HepG2 (cell line): ENCODE measurements around the gene PARP8. TPM values are rescaled to one million over a fixed set of nuclear protein-coding genes. Genes with fewer than 3 reads are reported as not detected.
"Not testable (repeated sequence)": the region's sequence is repeated elsewhere in the genome, so short reads cannot be mapped to it uniquely, and the experiment has no call there.

Source experiments
- ATAC-seq: fragments of 200-7000 bp; cut with Tn5 transposase; 3 replicates; pipeline ENCODE4 v1.9.1; 2020; ENCODE audit warnings: mild to moderate bottlenecking, moderate library complexity
- BruUV-seq: library from RNA; stranded (reverse); fragments of 400-500 nt; replicated peaks from 2 replicates; lab custom pipeline; 2021; lab: Mats Ljungman, UMichigan
- CTCF ChIA-PET: fragments of 300-600 bp; formaldehyde crosslinking; extraction: SDS; loops from one replicate; lab custom pipeline; 2021; ENCODE audit warnings: low total read pairs, inconsistent platforms, low intra/inter-chr PET ratio; lab: Yijun Ruan, JAX
- POLR2A ChIA-PET: fragments of 350-600 bp; sonication (Branson Sonifier 250); formaldehyde crosslinking; loops from one replicate; lab custom pipeline; 2020; ENCODE audit warnings: antibody characterized with exemption, inconsistent platforms; lab: Yijun Ruan, JAX
- DNase-seq: peaks from one replicate; pipeline ENCODE4 v3.0.0-alpha.2; 2015; ENCODE audit warnings: low spot score
- FAIRE-seq: peaks from 3 replicates; lab custom pipeline; 2011; peaks lifted over from hg19 to GRCh38; lab: Jason Lieb, UNC
- H2AFZ ChIP-seq: one replicate; pipeline ENCODE4 v1.6.1; 2011; ENCODE audit warnings: low read length, inconsistent platforms
- H3K27ac ChIP-seq: fragments of 300-600 bp; 3 replicates; pipeline ENCODE4 v1.8.0; 2011; ENCODE audit warnings: mixed run types, mild to moderate bottlenecking, mixed read lengths, low read length, inconsistent platforms; ENCODE audit not compliant: insufficient read depth; ENCODE audit errors: extremely low read length
- H3K27me3 ChIP-seq, 2 experiments: fragments of 200-600 bp in 1 of 2; 2 replicates in 1 of 2; 3 replicates in 1 of 2; pipeline versions ENCODE4 v1.6.0 to v1.8.0; 2011; ENCODE audit warnings: low read length in 2 of 2, mild to moderate bottlenecking in 2 of 2, moderate library complexity in 2 of 2, inconsistent platforms in 1 of 2; ENCODE audit not compliant: insufficient read depth in 2 of 2, control insufficient read depth in 1 of 2
- H3K36me3 ChIP-seq, 2 experiments: fragments of 200-600 bp in 1 of 2; replicated peaks in 1 of 2; 2 replicates in 1 of 2; 3 replicates in 1 of 2; pipeline versions ENCODE4 v1.5.1 to v1.8.0; 2011; ENCODE audit warnings: low read length in 2 of 2, inconsistent platforms in 1 of 2; ENCODE audit not compliant: insufficient read depth in 2 of 2, control insufficient read depth in 1 of 2
- H3K4me1 ChIP-seq: 2 replicates; pipeline ENCODE4 v1.5.1; 2012; ENCODE audit warnings: low read length, inconsistent platforms; ENCODE audit not compliant: insufficient read depth
- H3K4me2 ChIP-seq: 2 replicates; pipeline ENCODE4 v1.6.0; 2011; ENCODE audit warnings: low read depth, low read length, inconsistent platforms
- H3K4me3 ChIP-seq, 3 experiments: fragments of 200-600 bp in 1 of 3; sonication (generic), shearing (Covaris generic) in 1 of 3; replicated peaks in 1 of 3; 2 replicates each; pipeline ENCODE4 v1.5.1; 2011 to 2016; ENCODE audit warnings: low read length in 3 of 3, inconsistent platforms in 2 of 3, low read depth in 2 of 3, mild to moderate bottlenecking in 2 of 3, control low read depth in 1 of 3, mixed read lengths in 1 of 3; ENCODE audit not compliant: insufficient read depth in 1 of 3
- H3K79me2 ChIP-seq: one replicate; pipeline ENCODE4 v1.6.1; 2011; ENCODE audit warnings: low read length, inconsistent platforms; ENCODE audit not compliant: insufficient read depth
- H3K9ac ChIP-seq: 2 replicates; pipeline ENCODE4 v1.6.0; 2011; ENCODE audit warnings: mild to moderate bottlenecking, low read depth, low read length, inconsistent platforms; ENCODE audit not compliant: insufficient read depth
- H3K9me3 ChIP-seq: 2 replicates; pipeline ENCODE4 v1.5.1; 2012; ENCODE audit warnings: mild to moderate bottlenecking, low read length
- H4K20me1 ChIP-seq: 2 replicates; pipeline ENCODE4 v1.6.0; 2011; ENCODE audit warnings: inconsistent platforms, mild to moderate bottlenecking, low read length, moderate library complexity; ENCODE audit not compliant: insufficient read depth
- BRF2 ChIP-seq: sonication (generic); formaldehyde crosslinking; IDR thresholded peaks from 2 replicates; pipeline ENCODE4 v1.8.1; 2022; ENCODE audit warnings: mild to moderate bottlenecking, missing genetic modification reagents
- DDIT3 ChIP-seq: sonication (generic); formaldehyde crosslinking; IDR thresholded peaks from 2 replicates; pipeline ENCODE4 v1.4.0; 2020; ENCODE audit warnings: mild to moderate bottlenecking, missing genetic modification reagents
- FOXJ3 ChIP-seq: sonication (generic); formaldehyde crosslinking; IDR thresholded peaks from 2 replicates; pipeline ENCODE4 v1.4.0; 2020; ENCODE audit warnings: missing genetic modification reagents, mild to moderate bottlenecking, borderline replicate concordance
- PRMT3 ChIP-seq: sonication (generic); formaldehyde crosslinking; IDR thresholded peaks from 2 replicates; pipeline ENCODE4 v1.8.1; 2022; ENCODE audit warnings: low read depth, mild to moderate bottlenecking, moderate library complexity, missing genetic modification reagents, borderline replicate concordance
- SIX1 ChIP-seq: sonication (generic); formaldehyde crosslinking; IDR thresholded peaks from 2 replicates; pipeline ENCODE4 v1.4.0; 2020; ENCODE audit warnings: missing genetic modification reagents, borderline replicate concordance
- SMAD3 ChIP-seq: sonication (generic); formaldehyde crosslinking; IDR thresholded peaks from 2 replicates; pipeline ENCODE4 v1.4.0; 2020; ENCODE audit warnings: missing genetic modification reagents
- SNAI1 ChIP-seq: sonication (generic); formaldehyde crosslinking; IDR thresholded peaks from 2 replicates; pipeline ENCODE4 v1.5.0; 2020; ENCODE audit warnings: mild to moderate bottlenecking, missing genetic modification reagents, borderline replicate concordance
- TEAD2 ChIP-seq: sonication (generic); formaldehyde crosslinking; IDR thresholded peaks from 2 replicates; pipeline ENCODE4 v1.9.0; 2021; ENCODE audit warnings: missing genetic modification reagents
- YEATS4 ChIP-seq: sonication (generic); formaldehyde crosslinking; IDR thresholded peaks from 2 replicates; pipeline ENCODE4 v1.4.0; 2020; ENCODE audit warnings: missing genetic modification reagents, borderline replicate concordance
- ZNF317 ChIP-seq: sonication (generic); formaldehyde crosslinking; IDR thresholded peaks from 2 replicates; pipeline ENCODE4 v1.5.0; 2020; ENCODE audit warnings: mild to moderate bottlenecking, missing genetic modification reagents
- WGBS: methylation state at CpG from one replicate; pipeline ENCODE4 v1.1.6; 2017; ENCODE audit warnings: low lambda C conversion rate; 5-methylcytosine and 5-hydroxymethylcytosine counted together
- in situ Hi-C: cut with HindIII; loops from 2 replicates; pipeline ENCODE4 v1.10.0; 2017; ENCODE audit warnings: low pct_unique_long_range_greater_than_20kb; ENCODE audit not compliant: extremely low pct_ligation_motif_present
- intact Hi-C: fragments of 100-400 bp; cut with micrococcal nuclease; formaldehyde crosslinking; loops from one replicate; pipeline ENCODE4 v1.10.0; 2022; ENCODE audit not compliant: unreplicated experiment
- polyA plus RNA-seq, 8 experiments: library from polyadenylated mRNA; depleted of rRNA in 3 of 8; stranded (reverse) in 7 of 8; unstranded in 1 of 8; fragments of >200 nt; fragmentation: Illumina TruSeq in 4 of 8; extraction: Trizol in 4 of 8; gene quantifications; 2 replicates each; pipeline versions ENCODE4 v1.2.1 to v1.2.3, GENCODE V29; 2011 to 2016; ENCODE audit warnings: low read depth in 4 of 8, missing spikeins in 1 of 8, mixed read lengths in 1 of 8; ENCODE audit not compliant: insufficient read depth in 1 of 8
- total RNA-seq, 5 experiments: library from RNA; depleted of rRNA; stranded (reverse); fragments of >200 nt; fragmentation: Illumina TruSeq; extraction: Trizol; gene quantifications; 2 replicates each; pipeline ENCODE4 v1.2.3, GENCODE V29; 2016; ENCODE audit warnings: low read depth in 1 of 5
- TF ChIP-seq, protein P1 (sequence below): sonication (generic); formaldehyde crosslinking; conservative IDR thresholded peaks from 2 replicates; pipeline ENCODE4 v1.8.0; 2022; ENCODE audit warnings: low read depth, missing genetic modification reagents
- TF ChIP-seq, protein P2 (sequence below): sonication (generic); formaldehyde crosslinking; IDR thresholded peaks from 2 replicates; pipeline ENCODE4 v1.8.1; 2023; ENCODE audit warnings: mild to moderate bottlenecking, moderate library complexity, missing genetic modification reagents
- TF ChIP-seq, protein P3 (sequence below): sonication (generic); formaldehyde crosslinking; IDR thresholded peaks from 2 replicates; pipeline ENCODE4 v1.4.0; 2020; ENCODE audit warnings: missing genetic modification reagents

The PARP8 gene
- total and polyA plus RNA-seq, 2 of the 13 experiments (the other 11 are each of a cell fraction or from before 2014, with no cell fraction given): 0.11 to 0.29 TPM

DNA sequence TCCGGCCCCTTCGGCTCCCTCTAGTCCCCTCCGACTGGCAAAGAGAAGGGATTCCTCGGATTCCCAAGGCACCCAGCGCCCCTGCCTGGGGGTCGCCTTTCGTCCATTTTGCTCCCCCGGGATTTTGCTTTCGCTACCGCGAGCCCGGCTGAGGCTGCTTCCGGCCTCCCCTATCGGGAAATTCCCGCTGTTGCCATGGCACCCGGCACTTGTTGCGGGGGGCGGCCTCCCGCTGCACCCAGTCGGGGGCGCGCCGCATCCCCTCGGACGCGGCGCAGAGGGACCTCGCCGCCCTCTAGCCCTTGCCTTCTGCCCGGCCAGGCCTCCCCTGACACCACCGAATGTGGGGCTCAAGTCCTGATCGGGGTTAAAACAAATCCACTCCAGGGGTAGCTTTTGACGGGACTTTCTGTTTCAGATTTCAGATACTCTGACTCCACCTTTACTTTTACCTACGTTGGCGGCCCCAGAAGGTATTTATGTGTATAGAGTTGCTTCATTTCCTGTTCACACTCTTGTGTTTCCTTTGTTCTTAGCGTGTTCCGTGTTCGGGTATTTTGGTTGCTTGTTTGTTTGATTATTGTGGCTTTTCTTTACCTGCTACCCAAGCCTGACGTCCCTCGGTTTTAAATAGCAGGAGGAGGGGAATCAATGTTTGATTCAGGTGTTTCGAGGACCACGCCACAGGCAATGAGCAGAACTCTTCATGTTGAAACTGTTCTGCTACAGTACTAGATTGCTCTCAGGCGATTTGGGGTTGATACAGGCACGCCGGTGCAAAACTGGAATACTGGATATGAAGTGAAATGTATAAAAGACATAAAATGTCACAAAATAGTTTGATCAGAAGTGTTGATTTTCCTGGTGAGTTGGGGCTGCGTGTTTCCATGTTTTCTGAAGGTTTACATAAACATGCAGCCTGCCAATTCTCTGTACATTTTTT is 1.5 kb downstream of the PARP8 start (continued):
- TF ChIP-seq SIX1 (CRISPR knock-in tag) (no peak), TEAD2 (CRISPR knock-in tag) (no peak), BRF2 (CRISPR knock-in tag) (no peak), DDIT3 (CRISPR knock-in tag) (no peak), PRMT3 (CRISPR knock-in tag) (no peak), YEATS4 (CRISPR knock-in tag) (no peak), FOXJ3 (CRISPR knock-in tag) (no peak), SMAD3 (no peak), ZNF317 (CRISPR knock-in tag) (no peak), SNAI1 (no peak)
- TF ChIP-seq, protein P1, sequence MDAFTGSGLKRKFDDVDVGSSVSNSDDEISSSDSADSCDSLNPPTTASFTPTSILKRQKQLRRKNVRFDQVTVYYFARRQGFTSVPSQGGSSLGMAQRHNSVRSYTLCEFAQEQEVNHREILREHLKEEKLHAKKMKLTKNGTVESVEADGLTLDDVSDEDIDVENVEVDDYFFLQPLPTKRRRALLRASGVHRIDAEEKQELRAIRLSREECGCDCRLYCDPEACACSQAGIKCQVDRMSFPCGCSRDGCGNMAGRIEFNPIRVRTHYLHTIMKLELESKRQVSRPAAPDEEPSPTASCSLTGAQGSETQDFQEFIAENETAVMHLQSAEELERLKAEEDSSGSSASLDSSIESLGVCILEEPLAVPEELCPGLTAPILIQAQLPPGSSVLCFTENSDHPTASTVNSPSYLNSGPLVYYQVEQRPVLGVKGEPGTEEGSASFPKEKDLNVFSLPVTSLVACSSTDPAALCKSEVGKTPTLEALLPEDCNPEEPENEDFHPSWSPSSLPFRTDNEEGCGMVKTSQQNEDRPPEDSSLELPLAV (CRISPR knock-in tag): no peak
- TF ChIP-seq, protein P2, sequence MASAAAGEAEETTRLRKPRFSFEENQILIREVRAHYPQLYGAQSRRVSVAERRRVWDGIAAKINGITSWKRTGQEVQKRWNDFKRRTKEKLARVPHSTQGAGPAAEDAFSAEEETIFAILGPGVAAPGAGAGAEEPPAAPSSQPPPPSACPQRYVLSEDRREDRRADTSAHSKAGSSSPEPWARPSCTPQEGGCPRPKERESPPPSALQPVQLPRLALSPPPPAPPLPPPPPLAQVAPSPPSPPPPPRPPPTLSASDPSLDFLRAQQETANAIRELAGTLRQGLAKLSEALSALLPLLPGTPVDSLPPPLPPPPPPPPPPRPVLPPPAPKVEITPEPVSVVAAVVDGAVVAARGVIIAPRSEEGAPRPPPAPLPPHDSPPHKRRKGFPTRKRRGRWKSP (CRISPR knock-in tag): peak; percentile 98
- TF ChIP-seq, protein P3, sequence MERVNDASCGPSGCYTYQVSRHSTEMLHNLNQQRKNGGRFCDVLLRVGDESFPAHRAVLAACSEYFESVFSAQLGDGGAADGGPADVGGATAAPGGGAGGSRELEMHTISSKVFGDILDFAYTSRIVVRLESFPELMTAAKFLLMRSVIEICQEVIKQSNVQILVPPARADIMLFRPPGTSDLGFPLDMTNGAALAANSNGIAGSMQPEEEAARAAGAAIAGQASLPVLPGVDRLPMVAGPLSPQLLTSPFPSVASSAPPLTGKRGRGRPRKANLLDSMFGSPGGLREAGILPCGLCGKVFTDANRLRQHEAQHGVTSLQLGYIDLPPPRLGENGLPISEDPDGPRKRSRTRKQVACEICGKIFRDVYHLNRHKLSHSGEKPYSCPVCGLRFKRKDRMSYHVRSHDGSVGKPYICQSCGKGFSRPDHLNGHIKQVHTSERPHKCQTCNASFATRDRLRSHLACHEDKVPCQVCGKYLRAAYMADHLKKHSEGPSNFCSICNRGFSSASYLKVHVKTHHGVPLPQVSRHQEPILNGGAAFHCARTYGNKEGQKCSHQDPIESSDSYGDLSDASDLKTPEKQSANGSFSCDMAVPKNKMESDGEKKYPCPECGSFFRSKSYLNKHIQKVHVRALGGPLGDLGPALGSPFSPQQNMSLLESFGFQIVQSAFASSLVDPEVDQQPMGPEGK (CRISPR knock-in tag): peak; percentile 29; the same call in 1 of the 2 replicates

- H3K4me3 ChIP-seq, H3K9ac ChIP-seq, H3K9me3 ChIP-seq, POLR2A ChIA-PET, DNase-seq, in situ Hi-C loops, H2AFZ ChIP-seq, H3K4me2 ChIP-seq, H3K4me1 ChIP-seq, H3K27ac ChIP-seq, ATAC-seq, H3K36me3 ChIP-seq, FAIRE-seq, BruUV-seq, H4K20me1 ChIP-seq, CTCF ChIA-PET, intact Hi-C loops, H3K79me2 ChIP-seq: not testable (repeated sequence)
- H3K27me3 ChIP-seq: peaks cover 0 to 15% of the 10 kb centered on the region in 2 experiments; a peak in 2 of 5 replicates
- 0% methylated on average over 1 of the region's 1 CpG for WGBS
Measured at GRCh38 chr5:50668636-50669035, 2.2 kb downstream of the PARP8 start.
